SIG-M5 treated with dmso at 0.1 percent for 504 hours (cell line): Measurements from ENCODE around the gene EPX.

Source experiments
- DNase-seq: peaks from one replicate; lab custom pipeline; 2025; ENCODE audit not compliant: unreplicated experiment; lab: John Stamatoyannopoulos, UW

EPX gene

DNA sequence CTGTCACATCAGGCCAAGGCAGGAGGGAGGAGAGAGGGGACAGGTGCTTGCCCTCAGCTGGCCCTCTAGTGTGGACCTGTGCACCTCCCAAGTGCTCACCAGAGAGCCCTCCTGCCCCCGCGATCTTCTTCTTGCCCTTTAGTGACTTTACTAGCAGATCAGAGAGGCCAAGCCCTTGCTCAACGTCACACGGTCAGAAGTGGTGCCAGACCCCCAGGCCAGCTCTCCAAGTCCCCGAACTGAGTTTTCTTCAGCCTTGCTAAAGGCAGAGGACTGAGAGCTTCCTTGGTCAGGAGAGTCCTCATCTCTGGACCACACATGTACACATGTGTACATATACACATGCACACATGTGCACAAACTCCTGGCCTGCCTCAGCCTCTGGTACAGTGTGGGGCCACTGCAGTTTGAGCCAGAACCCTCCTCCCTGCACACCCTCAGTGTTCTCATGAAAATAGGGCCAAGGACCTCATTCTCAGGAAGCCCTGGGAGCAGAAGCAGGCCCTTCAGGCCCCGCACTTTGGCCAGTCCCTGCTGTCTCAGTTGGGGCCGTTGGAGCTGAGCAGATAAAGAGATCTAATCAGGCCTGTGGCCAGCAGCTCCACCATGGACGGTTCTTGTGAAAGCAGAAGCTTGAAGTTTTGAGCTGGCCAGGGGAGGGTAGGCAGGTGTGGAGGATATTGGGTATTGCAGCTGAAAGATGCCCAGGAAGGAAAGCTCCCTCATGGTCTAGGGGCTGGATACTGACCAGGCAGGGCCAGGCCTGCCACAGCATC is 7.4 kb upstream of the EPX start:
- no peak for DNase-seq

DNA sequence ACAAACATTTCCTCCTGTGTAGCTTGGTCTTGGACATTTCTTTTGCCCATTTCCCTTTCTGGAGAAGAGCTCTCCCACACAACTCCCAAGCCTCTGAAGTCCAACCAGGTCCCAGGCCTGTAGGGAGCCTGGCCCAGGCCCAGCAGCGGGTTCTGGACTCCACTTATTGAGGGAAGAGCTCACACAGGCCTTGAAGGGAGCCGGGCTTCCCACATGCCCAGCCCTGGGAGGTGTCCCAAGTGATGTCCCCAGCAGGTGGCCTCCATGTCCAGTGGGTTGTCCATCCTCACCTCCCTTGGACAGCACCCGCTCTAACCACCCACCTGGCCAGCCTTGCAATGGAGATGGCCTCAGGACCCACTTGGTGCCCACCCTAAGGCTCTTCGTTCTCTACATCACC is 5.9 kb upstream of the EPX start:
- DNase-seq: no peak

DNA sequence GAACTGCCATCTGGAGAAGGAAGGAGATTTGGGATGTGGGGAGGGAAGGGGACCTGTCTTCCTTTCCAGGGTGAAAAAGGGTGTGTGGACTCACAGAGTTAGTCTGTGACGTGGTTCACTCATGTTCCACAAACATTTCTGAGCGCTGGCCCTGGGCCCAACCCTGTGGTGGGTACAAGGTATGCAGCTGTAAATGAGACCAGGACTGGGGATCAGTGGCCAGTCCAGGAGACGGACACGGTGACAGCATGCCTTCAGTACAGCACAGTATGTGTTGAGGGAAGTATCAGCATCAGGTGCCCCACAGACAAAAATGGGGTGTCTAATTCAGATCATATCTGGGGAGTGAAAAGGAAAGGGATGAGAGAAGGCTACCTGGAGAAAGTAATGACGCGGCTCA is 5.5 kb upstream of the EPX start:
- DNase-seq: no peak

DNA sequence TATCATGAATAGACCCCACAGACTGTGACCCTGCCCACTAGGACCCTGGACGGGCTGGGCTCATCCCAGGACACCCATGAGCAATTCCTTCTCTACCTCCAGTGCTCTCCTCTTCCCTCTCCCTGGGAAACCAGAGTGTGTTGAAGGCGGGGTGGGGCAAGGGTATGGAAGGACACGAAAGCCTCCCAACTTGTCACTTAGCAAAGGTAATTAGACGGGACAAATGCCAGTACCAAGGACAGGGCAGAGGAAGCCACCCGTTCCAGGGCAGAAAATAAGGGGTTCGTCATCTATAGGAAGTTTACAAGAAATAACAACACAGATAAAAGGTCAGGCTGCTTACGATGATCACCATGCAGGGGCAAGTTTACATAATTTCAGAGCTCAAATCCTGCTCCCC is 4.9 kb upstream of the EPX start:
- no peak for DNase-seq

DNA sequence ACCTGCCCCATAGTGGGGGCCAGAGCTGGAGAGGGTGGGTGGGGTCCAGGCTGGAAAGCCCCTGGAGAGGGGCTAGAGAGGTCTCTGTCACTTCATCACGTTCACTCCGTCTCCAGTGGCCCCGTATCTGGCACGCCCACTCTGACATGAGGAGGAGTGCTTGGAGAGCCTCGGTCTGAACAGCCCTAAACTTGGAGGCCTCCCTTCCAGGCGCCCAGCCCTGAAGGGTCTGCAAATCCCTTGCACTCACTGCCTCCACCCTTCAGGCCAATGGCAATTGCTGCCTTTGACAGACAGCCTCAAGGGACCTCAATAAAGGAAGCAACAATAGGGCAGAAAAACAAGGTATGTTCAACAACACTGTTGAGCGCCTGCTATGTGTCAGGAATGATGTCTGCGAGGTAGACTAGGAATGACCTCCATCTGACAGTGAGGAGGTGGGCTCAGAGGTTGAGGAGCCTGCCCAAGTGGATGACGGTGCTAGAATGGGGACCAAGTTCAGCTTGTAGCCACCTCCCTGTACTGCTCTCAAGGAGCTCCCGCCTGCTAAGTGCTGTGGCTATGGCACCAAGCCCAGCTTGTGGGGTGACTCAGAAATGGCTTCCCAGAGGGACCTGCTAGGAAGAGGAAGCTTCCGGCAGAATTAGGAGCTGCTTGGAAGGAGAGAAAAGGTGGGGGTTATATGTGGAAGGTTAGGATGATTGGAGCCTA is 2.9 kb upstream of the EPX start:
- no peak for DNase-seq

DNA sequence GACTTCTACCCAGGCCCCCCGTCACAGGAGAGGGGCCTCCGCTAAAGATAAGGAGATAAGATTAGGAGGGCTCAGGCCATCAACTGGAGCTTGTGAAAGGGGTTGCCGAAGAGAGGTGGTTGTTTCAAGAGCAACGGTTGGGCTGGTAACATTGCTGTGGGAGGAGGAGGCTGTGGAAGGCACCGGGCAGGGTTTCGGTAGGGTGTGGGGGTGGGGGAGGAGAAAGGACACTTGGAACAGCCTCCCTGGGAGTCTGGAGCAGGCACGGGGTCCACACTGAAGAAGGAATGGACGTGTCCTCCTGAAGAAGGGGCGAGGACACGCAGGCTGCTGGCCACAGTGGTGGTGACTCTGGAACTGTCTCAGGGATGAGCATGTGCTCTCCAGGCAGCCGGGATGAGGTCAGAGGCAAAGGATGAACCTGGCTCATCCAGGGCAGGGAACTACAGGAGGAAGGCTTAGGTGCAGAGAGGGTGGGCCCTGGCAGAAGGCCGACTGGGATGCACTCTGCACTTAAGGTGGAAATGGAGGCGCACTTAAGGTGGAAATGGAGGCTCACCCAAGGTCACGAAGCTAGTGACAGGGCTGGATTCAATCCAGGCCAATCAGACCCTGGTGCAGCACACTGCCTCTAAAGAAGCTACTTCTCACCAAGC is 1.2 kb upstream of the EPX start:
- DNase-seq: no peak

DNA sequence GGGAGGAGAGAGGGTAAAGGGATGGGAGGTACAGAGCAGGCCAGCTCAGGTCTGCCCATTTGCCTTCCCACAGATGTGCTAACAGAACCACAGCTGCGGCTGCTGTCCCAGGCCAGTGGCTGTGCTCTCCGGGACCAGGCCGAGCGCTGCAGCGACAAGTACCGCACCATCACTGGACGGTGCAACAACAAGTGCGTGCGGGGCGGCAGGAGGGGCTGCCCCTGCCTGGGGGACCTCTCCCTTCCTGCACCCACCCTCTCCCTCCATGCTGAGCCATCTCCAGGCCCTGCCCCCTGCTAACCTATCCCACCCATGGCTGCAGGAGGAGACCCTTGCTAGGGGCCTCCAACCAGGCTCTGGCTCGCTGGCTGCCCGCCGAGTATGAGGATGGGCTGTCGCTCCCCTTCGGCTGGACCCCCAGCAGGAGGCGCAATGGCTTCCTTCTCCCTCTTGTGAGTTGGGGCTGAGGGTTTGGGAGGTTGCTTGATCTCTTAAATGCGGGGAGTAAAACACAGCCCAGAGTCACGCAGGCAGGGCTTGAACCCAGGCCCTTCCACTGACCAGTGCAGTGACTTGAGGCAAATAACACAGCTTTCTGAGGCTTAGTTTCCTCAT is 1.2 kb downstream of the EPX start:
- no peak for DNase-seq

DNA sequence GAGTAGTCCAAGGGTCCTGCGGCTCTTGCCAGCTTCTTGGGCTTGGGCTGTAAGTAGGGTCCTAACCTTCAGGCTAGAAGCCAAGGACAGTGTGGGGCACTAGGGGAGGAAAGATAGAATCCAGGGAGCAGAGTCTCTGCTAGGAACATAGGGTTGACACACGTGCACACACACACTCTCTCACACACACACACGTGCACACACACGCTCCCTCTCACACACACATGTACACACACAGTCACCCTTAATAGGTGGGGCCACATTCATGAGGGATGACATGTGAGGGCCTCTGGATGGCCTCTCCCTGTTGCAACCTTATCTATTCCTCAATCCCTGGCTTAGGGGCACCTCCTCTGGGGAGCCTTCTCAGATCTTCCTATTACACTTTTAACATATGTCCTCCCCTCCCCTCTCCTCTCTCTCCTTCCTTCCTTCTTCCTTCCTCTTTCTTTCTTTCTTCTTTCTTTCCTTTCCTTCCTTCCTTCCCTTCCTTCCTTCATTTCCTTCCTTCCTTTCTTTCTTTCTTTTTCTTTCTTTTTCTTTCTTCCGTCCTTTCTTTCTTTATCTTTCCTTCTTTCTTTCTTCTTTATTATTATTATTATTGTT is 3.1 kb downstream of the EPX start:
- no peak for DNase-seq

DNA sequence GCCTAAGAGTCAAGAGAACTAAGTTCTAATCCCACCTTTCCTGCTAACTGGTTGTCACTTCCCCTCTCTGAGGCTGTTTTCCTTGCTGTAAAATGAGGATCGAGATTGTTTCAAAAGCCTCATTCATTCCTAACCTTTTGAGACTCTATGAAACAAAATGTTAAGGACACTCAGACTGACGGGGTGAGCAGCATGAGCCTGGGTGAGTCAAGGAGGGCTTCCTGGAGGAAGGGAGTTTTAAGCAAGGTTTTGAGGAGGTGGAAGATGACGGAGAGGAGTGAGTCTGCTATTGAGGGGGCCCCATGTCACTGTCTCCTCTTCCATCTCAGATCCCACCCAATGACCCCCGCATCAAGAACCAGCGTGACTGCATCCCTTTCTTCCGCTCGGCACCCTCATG is 4.1 kb downstream of the EPX start:
- no peak for DNase-seq

DNA sequence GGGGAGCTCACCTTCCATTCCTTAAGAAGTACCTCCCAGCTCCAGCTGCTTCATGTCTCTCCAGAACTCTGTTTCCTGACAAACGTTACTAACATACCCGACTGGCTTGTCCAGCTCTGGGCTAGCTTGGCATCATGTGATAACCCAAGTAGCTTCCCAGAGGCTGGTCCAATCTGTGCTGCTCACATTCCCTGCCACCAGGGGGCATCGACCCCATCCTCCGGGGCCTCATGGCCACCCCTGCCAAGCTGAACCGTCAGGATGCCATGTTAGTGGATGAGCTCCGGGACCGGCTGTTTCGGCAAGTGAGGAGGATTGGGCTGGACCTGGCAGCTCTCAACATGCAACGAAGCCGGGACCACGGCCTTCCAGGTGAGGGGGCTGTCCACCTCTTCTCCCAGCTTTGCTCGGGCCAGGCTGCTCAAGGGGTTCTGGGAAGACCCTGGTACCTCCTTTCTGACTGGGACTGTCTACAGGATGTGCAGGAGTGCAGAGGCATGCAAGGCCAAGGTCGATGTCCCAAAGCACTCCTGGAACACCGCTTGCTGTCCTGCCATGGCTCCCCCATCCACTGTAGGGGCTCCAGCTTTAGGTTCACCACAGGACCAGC is 7.6 kb downstream of the EPX start:
- peak; percentile 74 for DNase-seq

DNA sequence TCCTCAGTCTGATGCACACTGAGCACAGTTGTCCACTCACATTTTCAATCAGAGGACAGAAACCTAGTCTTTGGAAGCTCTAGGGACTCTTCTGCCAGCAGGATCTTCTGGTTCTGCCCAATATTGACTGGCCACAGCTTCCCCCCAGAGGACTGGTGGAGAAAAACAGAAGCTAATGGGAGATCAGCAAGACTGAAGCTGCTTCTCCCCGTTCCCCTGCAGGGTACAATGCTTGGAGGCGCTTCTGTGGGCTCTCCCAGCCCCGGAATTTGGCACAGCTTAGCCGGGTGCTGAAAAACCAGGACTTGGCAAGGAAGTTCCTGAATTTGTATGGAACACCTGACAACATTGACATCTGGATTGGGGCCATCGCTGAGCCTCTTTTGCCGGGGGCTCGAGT is 10.3 kb downstream of the EPX start:
- no peak for DNase-seq

DNA sequence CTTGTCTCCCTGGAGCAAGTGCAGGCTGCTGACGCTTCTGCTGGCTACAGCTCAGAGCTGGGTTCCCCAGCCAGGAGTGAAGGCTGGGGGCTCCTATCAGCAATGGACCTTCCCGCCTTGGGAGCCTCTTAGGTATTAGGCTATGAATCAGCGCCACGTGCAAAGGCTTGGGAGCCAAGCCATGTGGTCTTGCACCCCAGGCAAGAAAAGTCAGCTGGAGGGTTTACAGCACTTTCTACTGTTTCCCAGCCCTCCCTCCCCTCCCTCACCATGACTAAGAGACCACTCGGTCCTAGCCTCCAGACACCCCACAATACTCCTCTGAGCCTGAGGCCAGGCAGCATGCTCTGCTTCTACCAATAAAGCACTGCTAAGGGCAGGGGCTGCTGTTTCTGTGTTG is 12.3 kb downstream of the EPX start:
- DNase-seq: no peak

DNA sequence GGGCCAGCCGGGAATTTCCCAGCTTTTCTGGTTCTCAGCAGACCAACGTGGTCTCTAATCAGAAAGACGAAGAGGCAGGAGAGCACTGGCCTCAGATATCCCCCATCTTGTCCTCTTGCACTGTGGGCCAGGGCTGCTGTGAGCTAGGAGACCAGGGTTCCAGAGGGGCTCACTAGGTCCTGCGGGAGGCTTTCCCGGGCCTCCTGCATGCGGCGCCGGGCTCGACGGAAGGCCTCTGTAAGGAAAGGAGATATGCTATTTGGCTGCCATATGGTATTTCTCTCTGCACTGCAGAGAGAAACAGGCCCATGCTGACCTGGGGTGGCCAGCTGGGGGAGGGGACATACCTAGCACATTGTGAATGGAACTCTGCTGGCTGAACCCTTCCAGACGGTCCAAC is 13.4 kb downstream of the EPX start:
- DNase-seq: no peak

DNA sequence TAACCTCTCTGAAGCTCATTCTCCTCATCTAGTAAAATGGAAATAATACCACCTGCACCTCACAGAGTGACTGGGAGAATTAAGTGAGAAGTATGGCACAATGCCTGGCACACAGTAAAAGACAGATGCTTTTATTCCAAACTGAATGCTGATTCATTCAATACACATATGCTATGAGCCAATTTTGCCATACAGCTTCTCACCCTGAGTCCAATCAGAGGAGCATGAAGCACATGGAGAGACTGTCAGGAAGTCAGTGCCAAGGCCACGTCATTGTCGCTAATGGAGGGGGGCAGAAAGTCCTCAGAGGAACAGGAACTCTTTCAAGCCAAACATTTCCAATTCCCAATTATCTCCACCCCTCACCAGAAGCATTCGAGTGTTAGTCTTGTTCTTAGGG is 14.9 kb downstream of the EPX start:
- no peak for DNase-seq

DNA sequence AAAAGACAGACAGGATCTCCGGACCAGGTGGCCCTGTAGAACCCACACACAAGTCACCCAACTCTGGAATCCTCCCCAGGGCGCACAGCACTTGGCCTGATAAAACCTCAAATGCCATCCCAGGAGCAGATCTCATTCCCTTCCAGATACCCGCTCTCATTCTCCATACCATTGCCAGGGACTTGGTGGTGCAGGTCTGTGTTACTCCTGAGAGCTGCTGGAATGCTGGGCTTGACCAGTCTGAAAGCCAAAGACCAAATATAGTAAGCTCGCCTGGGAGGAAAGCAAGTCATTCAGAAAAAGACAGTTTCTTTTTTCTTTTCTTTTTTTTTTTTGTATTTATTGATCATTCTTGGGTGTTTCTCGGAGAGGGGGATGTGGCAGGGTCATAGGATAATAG is 15.8 kb downstream of the EPX start:
- no peak for DNase-seq

DNA sequence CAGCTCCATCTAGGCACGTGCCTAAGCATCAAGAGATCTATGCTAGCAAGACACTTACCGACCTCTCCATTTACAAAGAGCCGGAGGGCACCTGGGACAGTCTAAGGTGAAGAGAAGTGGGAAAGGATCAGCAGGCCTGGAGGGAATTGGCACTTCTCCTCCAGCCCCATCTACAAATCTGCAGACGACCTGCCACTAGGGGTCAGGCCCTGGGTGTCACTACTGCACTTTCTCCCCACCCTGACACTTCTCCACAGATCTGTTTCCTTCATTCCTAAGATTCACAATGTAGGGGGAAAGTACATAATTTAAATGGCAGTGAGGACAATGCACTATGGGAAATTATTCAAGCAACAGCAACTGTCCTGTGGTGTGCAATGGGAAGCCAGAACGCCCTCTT is 18.4 kb downstream of the EPX start:
- no peak for DNase-seq

DNA sequence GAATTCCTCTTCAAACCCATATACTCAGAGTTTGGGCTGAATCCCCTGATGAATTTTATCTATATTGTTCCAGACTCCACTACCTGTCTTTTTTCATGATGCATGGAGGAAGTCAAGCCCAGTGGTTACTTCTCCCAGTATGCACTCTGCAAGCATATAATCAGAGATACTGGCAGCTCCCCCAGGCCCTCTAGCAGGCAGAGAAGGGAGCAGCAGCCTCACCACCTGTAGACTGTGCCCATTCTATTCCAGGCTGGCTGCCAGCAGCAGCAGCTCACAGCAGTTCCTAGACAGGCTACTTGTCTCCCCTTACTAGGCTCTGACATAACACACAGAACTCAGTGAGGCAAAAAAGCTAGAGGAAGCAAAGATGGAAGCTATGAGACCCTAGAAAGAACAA is 23.2 kb downstream of the EPX start:
- peak; percentile 29 for DNase-seq

DNA sequence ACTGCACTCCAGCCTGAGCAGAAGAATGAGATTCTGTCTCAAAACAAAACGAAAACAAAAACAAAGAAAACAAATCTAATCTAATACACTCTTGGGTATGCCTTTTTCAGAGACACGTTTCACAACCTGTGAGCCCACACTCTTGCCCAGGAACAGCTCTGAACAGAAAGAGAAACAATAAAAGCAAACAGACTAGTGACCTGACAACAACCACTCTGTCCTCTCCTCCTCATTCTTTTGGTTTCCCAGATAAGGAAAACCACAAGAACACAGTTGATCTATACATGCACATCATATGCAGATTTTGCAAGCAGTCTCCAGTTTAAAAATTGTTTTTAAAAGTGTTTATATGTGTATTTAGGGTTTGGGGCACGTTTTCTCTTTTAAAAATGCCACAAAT is 25.2 kb downstream of the EPX start:
- no peak for DNase-seq

DNA sequence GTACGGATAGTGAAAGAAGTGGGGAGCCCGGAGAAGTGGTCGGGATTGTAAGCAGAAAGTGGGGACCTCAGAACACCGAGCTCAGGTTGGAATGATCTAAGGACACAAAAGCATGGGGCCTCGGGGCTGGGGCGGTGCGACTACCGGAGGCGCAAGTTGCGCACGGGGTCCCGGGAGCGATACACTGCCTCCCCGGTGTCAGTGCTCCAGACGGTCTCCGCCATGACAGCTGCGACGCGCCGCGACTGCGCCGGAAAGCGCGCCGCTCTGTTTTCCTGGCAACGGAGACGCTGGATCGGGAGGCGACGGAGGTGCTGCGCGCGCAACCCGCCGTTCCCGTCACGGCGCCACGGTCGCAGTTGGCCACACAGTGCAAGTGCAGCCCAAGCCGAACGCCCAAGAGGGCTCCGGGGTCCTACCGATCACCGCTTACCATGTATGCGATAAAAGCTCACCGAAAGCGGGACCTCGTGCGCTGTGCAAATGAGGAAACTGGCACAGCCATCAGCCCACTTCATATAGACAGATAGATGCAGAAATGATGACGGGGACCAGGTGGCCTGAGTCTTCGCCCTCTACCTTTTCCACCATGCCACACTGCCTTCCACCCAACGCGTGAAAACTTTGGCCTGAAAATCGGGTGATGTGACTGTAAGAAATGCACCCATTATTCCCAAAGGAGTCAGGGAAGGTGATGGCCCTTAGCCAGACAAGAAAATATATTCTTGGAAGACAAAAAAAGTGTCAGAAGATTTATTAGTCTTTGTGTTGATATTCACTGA is 26.7 kb downstream of the EPX start, which contains the start of gene MKS1:
Gene MKS1 (minus strand): TSS at position 249 of the 782 bp plus-strand sequence. CDS start 25 bp downstream, at position 224.
- peak; percentile 90 for DNase-seq

DNA sequence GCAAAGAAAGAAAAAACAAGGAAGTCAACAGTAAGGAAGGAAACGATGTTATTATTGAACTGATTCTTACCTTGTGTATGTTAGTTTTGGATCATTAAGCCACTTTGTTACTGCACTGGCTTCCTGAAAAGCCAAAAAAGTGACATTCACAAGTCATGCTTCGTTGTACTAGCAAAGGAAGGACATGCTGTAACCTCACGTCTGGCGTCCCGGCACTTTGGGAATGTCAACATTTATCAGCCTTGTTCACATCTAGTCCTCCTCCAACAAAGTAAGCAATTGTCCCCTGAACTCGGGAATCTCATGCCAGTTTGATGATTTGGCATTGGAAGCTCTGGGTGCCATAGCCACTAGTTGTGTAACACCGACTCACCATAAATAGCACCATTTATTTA is 27.3 kb downstream of the EPX start:
- no peak for DNase-seq
